ENCODE results near the gene OLFML1. TPM values are rescaled to one million over a fixed set of nuclear protein-coding genes. Genes with fewer than 3 reads are reported as not detected.

Gene OLFML1
- total and polyA plus RNA-seq, 2 donors (not counting 3 experiments of a cell fraction or from before 2014, with no cell fraction given): not detected

DNA sequence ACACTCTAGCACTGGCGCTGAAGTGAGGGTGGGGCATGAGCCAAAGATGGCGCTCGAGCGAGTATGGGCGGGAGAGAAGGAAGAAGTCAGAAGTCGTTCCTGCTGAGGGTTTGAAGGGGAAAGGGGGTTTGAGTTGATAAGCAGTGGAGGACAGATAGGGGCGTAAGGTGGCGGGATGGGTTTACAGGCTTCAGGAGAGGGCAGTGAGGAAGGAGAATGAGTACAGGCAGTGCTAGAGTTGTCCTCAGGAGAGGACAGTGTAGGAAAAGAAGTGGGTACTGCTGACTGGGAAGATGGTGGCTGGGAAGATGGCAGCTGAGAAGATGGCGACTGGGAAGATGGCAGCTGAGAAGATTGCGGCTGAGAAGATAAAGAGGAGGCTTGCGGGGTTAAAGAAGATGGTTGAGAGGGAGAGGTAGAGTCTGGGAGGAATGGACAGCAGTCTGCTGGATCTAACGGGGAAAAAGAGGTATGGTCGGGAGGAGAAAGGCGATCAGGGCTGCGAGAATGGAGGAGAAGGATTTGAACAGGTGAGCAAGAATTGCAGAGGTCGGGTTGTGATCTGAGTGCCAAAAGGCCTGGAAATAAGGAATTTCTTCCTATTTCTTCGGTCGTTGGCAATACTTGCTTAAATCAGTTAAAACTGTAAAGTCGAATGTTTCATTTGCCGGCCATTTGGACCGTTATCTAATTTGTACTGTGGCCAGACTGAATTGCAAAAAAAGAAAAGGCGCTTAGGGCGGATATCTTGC lies 33.7 kb downstream of the OLFML1 start:
- H4K20me1 ChIP-seq (replicated peaks; ENCODE audit: control insufficient read depth, extremely low read depth, insufficient read depth, low read length): no peaks in the 10 kb centered on the region
- FAIRE-seq (no peak), DNase-seq (ENCODE audit: low read depth, low spot score) (no peak)
- H3K27me3 ChIP-seq (ENCODE audit: control insufficient read depth in 2 of 2, insufficient read depth in 2 of 2, low read length in 2 of 2): peaks cover 18% of the 10 kb centered on the region in 2 experiments
- H3K4me2 ChIP-seq (ENCODE audit: insufficient read depth, low read length): no peak overlapping the region
- no peaks in the 10 kb centered on the region for H3K36me3 ChIP-seq (ENCODE audit: control insufficient read depth in 2 of 2, extremely low read depth in 1 of 2, insufficient read depth in 2 of 2, low read length in 2 of 2)
- H2AFZ ChIP-seq (ENCODE audit: low read depth, low read length): no peak overlapping the region
- no TSS peak for BruUV-seq (replicated peaks)
- peaks cover 4% of the 10 kb centered on the region for H3K4me1 ChIP-seq (ENCODE audit: control insufficient read depth, extremely low read depth, insufficient read depth, low read length)
- no peaks in the 10 kb centered on the region for H3K79me2 ChIP-seq (ENCODE audit: control insufficient read depth, insufficient read depth, low read length)
- dilution Hi-C loops (cut with MboI; ENCODE audit: extremely low pct_ligation_motif_present, low sequenced_read_pairs): no loop called here
- CTCF ChIA-PET: no interaction called here
- no peak overlapping the region for H3K9ac ChIP-seq (replicated peaks; ENCODE audit: extremely low read depth, insufficient read depth, low read length)
- H3K9me3 ChIP-seq (replicated peaks; ENCODE audit: control insufficient read depth, insufficient read depth, low read length): no peaks in the 10 kb centered on the region
- intact Hi-C loops (cut with micrococcal nuclease): no loop called here
- H3K9me1 ChIP-seq (replicated peaks; ENCODE audit: control insufficient read depth, extremely low read depth, insufficient read depth, low read length): no peaks in the 10 kb centered on the region
- no peak for TF ChIP-seq FOS (IDR thresholded peaks at IDR 0.05; ENCODE audit: borderline replicate concordance, insufficient read depth, low read length)
- TF ChIP-seq, protein P1, sequence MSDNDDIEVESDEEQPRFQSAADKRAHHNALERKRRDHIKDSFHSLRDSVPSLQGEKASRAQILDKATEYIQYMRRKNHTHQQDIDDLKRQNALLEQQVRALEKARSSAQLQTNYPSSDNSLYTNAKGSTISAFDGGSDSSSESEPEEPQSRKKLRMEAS (IDR thresholded peaks at IDR 0.05; ENCODE audit: insufficient read depth, insufficient read length): no peak
- TF ChIP-seq GATA2 (IDR thresholded peaks at IDR 0.05; ENCODE audit: insufficient read depth, insufficient read length, low read depth, low read length): no peak
- TF ChIP-seq, protein P2, sequence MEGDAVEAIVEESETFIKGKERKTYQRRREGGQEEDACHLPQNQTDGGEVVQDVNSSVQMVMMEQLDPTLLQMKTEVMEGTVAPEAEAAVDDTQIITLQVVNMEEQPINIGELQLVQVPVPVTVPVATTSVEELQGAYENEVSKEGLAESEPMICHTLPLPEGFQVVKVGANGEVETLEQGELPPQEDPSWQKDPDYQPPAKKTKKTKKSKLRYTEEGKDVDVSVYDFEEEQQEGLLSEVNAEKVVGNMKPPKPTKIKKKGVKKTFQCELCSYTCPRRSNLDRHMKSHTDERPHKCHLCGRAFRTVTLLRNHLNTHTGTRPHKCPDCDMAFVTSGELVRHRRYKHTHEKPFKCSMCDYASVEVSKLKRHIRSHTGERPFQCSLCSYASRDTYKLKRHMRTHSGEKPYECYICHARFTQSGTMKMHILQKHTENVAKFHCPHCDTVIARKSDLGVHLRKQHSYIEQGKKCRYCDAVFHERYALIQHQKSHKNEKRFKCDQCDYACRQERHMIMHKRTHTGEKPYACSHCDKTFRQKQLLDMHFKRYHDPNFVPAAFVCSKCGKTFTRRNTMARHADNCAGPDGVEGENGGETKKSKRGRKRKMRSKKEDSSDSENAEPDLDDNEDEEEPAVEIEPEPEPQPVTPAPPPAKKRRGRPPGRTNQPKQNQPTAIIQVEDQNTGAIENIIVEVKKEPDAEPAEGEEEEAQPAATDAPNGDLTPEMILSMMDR (IDR thresholded peaks at IDR 0.05; ENCODE audit: extremely low read depth in 1 of 2, insufficient read depth in 1 of 2, low read depth in 1 of 2, low read length in 2 of 2): no peak
- TF ChIP-seq JUN (IDR thresholded peaks at IDR 0.05; ENCODE audit: borderline replicate concordance, insufficient read depth, insufficient read length, low read depth): no peak
- no peak for TF ChIP-seq POLR2A (IDR thresholded peaks at IDR 0.05; ENCODE audit: low read depth, low read length)
- no peak for TF ChIP-seq POLR2AphosphoS5 (IDR thresholded peaks at IDR 0.05; ENCODE audit: insufficient read depth, low read depth, low read length)
- TF ChIP-seq MYC (IDR thresholded peaks at IDR 0.05; ENCODE audit: low read depth, low read length): no peak
- no peak for TF ChIP-seq EZH2 (IDR thresholded peaks at IDR 0.05; ENCODE audit: borderline replicate concordance, low read depth, low read length, severe bottlenecking)
- no peak overlapping the region for H3K4me3 ChIP-seq (replicated peaks in 1 of 3; ENCODE audit: insufficient read depth in 1 of 3, low read depth in 1 of 3, low read length in 3 of 3)
- POLR2A ChIA-PET: no interaction called here
- no peak overlapping the region for H3K27ac ChIP-seq (ENCODE audit: insufficient read depth, low read depth, low read length)
